ENCODE data around the gene FSTL5.

DNA sequence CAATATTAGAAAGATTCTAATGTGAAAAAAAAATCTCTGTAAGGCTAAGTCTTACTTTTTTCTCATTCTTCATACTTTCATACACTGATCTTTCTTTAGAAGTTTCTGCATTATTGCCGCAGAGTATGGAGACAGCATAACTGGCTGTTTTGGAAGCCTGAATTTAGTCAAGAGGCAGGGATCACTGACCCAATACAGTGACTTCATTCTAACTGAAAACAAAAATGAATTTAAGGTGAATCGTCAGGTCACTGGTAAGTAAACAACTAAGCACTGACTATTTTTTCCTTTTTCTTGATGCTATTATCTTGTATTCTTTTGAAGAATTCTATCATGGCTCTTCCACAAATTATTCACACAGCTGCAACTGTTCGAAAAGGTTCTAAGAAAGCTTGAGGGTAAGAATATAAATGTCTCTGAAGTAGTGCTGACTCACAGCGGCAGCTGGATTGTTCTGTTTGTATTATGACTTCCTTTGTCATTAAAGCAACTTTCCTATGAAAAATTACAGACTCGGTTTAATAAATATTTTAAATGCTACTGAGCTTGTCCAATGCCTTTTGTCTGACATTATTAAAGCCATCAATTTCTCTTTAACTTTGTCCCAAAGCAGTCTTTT, 609.3 kb downstream of the FSTL5 start:
- TF ChIP-seq FOXA1 (IDR thresholded peaks at IDR 0.05) (no peak), HNF4G (IDR thresholded peaks at IDR 0.05) (no peak), YY1 (IDR thresholded peaks at IDR 0.05) (no peak), RXRA (IDR thresholded peaks at IDR 0.05) (no peak), EGR1 (IDR thresholded peaks at IDR 0.05; ENCODE audit: low read depth in 2 of 2) (no peak), TAF1 (conservative IDR thresholded peaks at IDR 0.05) (no peak)
- TF ChIP-seq, protein P1, sequence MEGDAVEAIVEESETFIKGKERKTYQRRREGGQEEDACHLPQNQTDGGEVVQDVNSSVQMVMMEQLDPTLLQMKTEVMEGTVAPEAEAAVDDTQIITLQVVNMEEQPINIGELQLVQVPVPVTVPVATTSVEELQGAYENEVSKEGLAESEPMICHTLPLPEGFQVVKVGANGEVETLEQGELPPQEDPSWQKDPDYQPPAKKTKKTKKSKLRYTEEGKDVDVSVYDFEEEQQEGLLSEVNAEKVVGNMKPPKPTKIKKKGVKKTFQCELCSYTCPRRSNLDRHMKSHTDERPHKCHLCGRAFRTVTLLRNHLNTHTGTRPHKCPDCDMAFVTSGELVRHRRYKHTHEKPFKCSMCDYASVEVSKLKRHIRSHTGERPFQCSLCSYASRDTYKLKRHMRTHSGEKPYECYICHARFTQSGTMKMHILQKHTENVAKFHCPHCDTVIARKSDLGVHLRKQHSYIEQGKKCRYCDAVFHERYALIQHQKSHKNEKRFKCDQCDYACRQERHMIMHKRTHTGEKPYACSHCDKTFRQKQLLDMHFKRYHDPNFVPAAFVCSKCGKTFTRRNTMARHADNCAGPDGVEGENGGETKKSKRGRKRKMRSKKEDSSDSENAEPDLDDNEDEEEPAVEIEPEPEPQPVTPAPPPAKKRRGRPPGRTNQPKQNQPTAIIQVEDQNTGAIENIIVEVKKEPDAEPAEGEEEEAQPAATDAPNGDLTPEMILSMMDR (IDR thresholded peaks at IDR 0.05; ENCODE audit: low read depth, low read length, missing input control): no peak
- TF ChIP-seq, protein P2, sequence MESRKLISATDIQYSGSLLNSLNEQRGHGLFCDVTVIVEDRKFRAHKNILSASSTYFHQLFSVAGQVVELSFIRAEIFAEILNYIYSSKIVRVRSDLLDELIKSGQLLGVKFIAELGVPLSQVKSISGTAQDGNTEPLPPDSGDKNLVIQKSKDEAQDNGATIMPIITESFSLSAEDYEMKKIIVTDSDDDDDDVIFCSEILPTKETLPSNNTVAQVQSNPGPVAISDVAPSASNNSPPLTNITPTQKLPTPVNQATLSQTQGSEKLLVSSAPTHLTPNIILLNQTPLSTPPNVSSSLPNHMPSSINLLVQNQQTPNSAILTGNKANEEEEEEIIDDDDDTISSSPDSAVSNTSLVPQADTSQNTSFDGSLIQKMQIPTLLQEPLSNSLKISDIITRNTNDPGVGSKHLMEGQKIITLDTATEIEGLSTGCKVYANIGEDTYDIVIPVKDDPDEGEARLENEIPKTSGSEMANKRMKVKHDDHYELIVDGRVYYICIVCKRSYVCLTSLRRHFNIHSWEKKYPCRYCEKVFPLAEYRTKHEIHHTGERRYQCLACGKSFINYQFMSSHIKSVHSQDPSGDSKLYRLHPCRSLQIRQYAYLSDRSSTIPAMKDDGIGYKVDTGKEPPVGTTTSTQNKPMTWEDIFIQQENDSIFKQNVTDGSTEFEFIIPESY (IDR thresholded peaks at IDR 0.05): no peak
- TF ChIP-seq, protein P3, sequence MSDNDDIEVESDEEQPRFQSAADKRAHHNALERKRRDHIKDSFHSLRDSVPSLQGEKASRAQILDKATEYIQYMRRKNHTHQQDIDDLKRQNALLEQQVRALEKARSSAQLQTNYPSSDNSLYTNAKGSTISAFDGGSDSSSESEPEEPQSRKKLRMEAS (IDR thresholded peaks at IDR 0.05): no peak
- TF ChIP-seq, protein P4, sequence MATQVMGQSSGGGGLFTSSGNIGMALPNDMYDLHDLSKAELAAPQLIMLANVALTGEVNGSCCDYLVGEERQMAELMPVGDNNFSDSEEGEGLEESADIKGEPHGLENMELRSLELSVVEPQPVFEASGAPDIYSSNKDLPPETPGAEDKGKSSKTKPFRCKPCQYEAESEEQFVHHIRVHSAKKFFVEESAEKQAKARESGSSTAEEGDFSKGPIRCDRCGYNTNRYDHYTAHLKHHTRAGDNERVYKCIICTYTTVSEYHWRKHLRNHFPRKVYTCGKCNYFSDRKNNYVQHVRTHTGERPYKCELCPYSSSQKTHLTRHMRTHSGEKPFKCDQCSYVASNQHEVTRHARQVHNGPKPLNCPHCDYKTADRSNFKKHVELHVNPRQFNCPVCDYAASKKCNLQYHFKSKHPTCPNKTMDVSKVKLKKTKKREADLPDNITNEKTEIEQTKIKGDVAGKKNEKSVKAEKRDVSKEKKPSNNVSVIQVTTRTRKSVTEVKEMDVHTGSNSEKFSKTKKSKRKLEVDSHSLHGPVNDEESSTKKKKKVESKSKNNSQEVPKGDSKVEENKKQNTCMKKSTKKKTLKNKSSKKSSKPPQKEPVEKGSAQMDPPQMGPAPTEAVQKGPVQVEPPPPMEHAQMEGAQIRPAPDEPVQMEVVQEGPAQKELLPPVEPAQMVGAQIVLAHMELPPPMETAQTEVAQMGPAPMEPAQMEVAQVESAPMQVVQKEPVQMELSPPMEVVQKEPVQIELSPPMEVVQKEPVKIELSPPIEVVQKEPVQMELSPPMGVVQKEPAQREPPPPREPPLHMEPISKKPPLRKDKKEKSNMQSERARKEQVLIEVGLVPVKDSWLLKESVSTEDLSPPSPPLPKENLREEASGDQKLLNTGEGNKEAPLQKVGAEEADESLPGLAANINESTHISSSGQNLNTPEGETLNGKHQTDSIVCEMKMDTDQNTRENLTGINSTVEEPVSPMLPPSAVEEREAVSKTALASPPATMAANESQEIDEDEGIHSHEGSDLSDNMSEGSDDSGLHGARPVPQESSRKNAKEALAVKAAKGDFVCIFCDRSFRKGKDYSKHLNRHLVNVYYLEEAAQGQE (IDR thresholded peaks at IDR 0.05): no peak
- TF ChIP-seq, protein P5, sequence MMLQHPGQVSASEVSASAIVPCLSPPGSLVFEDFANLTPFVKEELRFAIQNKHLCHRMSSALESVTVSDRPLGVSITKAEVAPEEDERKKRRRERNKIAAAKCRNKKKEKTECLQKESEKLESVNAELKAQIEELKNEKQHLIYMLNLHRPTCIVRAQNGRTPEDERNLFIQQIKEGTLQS (IDR thresholded peaks at IDR 0.05): no peak
